DOHH2 (cell line): ENCODE measurements around the gene XBP1.

Experiments
- H3F3A ChIP-seq: fragments of 200-600 bp; sonication (generic), shearing (Covaris generic); 2 replicates; pipeline ENCODE4 v1.6.0; 2016; ENCODE audit warnings: antibody characterized with exemption, mild to moderate bottlenecking; ENCODE audit not compliant: control insufficient read depth, insufficient read depth
- H3K27ac ChIP-seq: fragments of 200-600 bp; sonication (generic); 2 replicates; pipeline ENCODE4 v1.5.1; 2014; ENCODE audit warnings: low read depth, mild to moderate bottlenecking, low read length, moderate library complexity
- H3K27me3 ChIP-seq: fragments of 200-600 bp; sonication (generic); 2 replicates; pipeline ENCODE4 v1.6.1; 2014; ENCODE audit warnings: mild to moderate bottlenecking, low read length, mixed read lengths; ENCODE audit not compliant: control insufficient read depth
- H3K36me3 ChIP-seq: fragments of 200-600 bp; sonication (generic); 2 replicates; pipeline ENCODE4 v1.6.1; 2014; ENCODE audit warnings: mild to moderate bottlenecking, low read length, moderate library complexity, mixed read lengths; ENCODE audit not compliant: control insufficient read depth
- H3K4me1 ChIP-seq: fragments of 200-600 bp; sonication (generic); 2 replicates; pipeline ENCODE4 v1.6.1; 2014; ENCODE audit warnings: mild to moderate bottlenecking, low read length, mixed read lengths; ENCODE audit not compliant: control insufficient read depth
- H3K4me2 ChIP-seq: fragments of 200-600 bp; sonication (generic); 2 replicates; pipeline ENCODE4 v1.6.0; 2014; ENCODE audit warnings: mild to moderate bottlenecking, low read length, moderate library complexity
- H3K4me3 ChIP-seq: fragments of 200-600 bp; sonication (generic); 2 replicates; pipeline ENCODE4 v1.5.1; 2014; ENCODE audit warnings: mild to moderate bottlenecking, low read length, mixed read lengths
- H3K79me2 ChIP-seq: fragments of 200-600 bp; sonication (generic); 2 replicates; pipeline ENCODE4 v1.6.1; 2014; ENCODE audit warnings: mild to moderate bottlenecking, low read length, mixed read lengths; ENCODE audit not compliant: control insufficient read depth
- H3K9me2 ChIP-seq: fragments of 200-600 bp; sonication (generic); replicated peaks from 2 replicates; pipeline ENCODE4 v1.6.1; 2014; ENCODE audit warnings: mild to moderate bottlenecking, low read length, mixed read lengths; ENCODE audit not compliant: control insufficient read depth
- H3K9me3 ChIP-seq: fragments of 200-600 bp; sonication (generic); 2 replicates; pipeline ENCODE4 v1.6.1; 2014; ENCODE audit warnings: antibody characterized with exemption, low read length, mixed read lengths; ENCODE audit not compliant: control insufficient read depth, insufficient read depth
- H4K20me1 ChIP-seq: fragments of 200-600 bp; sonication (generic); 2 replicates; pipeline ENCODE4 v1.6.0; 2014; ENCODE audit warnings: low read depth, mild to moderate bottlenecking, antibody characterized with exemption, low read length, moderate library complexity; ENCODE audit not compliant: control insufficient read depth, insufficient read depth
- EZH2phosphoT487 ChIP-seq: fragments of 200-600 bp; sonication (generic); IDR thresholded peaks from 2 replicates; pipeline ENCODE4 v1.6.1; 2017; ENCODE audit warnings: borderline replicate concordance, mild to moderate bottlenecking, antibody characterized with exemption, low read length, moderate library complexity, mixed read lengths
- TF ChIP-seq, protein P1 (sequence below): fragments of 200-600 bp; sonication (generic); IDR thresholded peaks from one replicate; pipeline ENCODE4 v1.5.1; 2014; ENCODE audit warnings: antibody characterized with exemption, mild to moderate bottlenecking, low read depth, low read length; ENCODE audit not compliant: poor library complexity, severe bottlenecking

XBP1 gene

DNA sequence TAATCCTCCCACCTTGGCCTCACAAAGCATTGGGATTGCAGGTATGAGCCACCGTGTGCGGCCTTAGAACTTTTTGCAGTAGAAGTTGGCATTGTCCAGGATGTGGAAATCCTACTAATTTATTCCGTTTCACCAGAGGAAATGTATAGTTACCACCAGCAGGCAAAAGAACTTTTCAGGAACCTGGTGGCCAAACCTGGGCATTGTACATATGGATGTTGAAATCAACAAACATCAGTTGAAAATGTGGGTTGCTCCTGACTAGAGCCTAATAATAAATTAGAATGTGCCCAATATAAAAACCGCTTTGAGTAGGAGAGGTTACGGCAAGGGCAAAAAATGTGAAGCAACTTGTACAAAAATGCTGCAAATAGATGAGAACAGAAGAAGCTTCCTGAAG is 40.7 kb upstream of the XBP1 start:
- H3K9me2 ChIP-seq, result no peaks in the 10 kb centered on the region
- no peaks in the 10 kb centered on the region for H3K4me1 ChIP-seq
- H3K9me3 ChIP-seq, result no peaks in the 10 kb centered on the region
- no peaks in the 10 kb centered on the region for H4K20me1 ChIP-seq
- no peak overlapping the region for H3K4me3 ChIP-seq
- H3K79me2 ChIP-seq, result no peaks in the 10 kb centered on the region
- H3K27me3 ChIP-seq, result no peaks in the 10 kb centered on the region
- H3F3A ChIP-seq, result no peaks in the 10 kb centered on the region
- H3K4me2 ChIP-seq, result no peak overlapping the region
- TF ChIP-seq EZH2phosphoT487, result no peak
- TF ChIP-seq, protein P1, sequence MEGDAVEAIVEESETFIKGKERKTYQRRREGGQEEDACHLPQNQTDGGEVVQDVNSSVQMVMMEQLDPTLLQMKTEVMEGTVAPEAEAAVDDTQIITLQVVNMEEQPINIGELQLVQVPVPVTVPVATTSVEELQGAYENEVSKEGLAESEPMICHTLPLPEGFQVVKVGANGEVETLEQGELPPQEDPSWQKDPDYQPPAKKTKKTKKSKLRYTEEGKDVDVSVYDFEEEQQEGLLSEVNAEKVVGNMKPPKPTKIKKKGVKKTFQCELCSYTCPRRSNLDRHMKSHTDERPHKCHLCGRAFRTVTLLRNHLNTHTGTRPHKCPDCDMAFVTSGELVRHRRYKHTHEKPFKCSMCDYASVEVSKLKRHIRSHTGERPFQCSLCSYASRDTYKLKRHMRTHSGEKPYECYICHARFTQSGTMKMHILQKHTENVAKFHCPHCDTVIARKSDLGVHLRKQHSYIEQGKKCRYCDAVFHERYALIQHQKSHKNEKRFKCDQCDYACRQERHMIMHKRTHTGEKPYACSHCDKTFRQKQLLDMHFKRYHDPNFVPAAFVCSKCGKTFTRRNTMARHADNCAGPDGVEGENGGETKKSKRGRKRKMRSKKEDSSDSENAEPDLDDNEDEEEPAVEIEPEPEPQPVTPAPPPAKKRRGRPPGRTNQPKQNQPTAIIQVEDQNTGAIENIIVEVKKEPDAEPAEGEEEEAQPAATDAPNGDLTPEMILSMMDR, result no peak
- H3K27ac ChIP-seq, result no peak overlapping the region
- H3K36me3 ChIP-seq, result no peaks in the 10 kb centered on the region

DNA sequence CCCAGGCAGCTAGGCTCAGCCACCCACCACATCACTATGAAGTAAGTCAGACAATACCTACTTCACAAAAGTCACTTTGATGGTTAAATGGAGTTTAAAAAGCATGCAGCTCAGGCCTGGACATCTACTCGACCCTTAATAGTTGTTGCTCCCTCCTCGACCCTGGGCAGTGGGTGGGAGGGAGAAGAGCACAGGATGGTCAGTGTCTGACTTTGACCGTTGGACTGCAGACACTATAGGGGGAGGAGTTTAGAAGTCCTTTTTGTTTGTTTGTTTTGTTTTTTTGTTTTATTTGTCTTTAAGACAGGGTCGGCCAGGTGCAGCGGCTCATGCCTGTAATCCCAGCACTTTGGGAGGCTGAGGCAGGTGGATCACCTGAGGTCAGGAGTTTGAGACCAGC is 38.6 kb upstream of the XBP1 start:
- Histone ChIP-seq H4K20me1 (no peaks in the 10 kb centered on the region), H3K27ac (no peak overlapping the region), H3K9me3 (no peaks in the 10 kb centered on the region), H3K9me2 (no peaks in the 10 kb centered on the region), H3K4me3 (no peak overlapping the region), H3K4me2 (no peak overlapping the region), H3K36me3 (no peaks in the 10 kb centered on the region), H3K4me1 (no peaks in the 10 kb centered on the region), H3K27me3 (no peaks in the 10 kb centered on the region), H3F3A (no peaks in the 10 kb centered on the region), H3K79me2 (no peaks in the 10 kb centered on the region)
- no peak for TF ChIP-seq EZH2phosphoT487
- TF ChIP-seq, protein P1, result no peak

DNA sequence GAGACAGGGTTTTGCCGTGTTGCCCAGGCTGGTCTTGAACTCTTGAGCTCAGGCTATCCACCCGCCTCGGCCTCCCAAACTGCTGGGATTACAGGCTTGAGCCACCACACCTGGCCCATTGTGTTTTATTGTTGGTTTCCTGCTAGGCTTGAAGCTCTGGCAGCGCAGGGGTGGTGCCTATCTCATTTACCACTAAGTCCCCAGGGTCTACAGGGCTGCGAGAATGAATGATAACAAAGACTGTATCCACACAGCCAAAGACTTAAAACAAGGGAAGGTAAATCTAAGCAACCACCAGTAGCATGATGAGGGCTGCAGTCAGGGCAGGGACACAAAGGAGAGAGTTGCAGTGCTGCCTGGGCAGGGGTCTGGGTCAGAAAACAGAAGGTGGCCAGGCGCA is 37.3 kb upstream of the XBP1 start:
- Histone ChIP-seq H3K79me2 (no peaks in the 10 kb centered on the region), H3F3A (no peaks in the 10 kb centered on the region), H3K4me2 (no peak overlapping the region), H3K36me3 (no peaks in the 10 kb centered on the region), H3K4me3 (no peak overlapping the region), H3K27ac (no peak overlapping the region), H3K27me3 (no peaks in the 10 kb centered on the region), H4K20me1 (no peaks in the 10 kb centered on the region), H3K9me2 (no peaks in the 10 kb centered on the region), H3K4me1 (no peaks in the 10 kb centered on the region), H3K9me3 (no peaks in the 10 kb centered on the region)
- TF ChIP-seq EZH2phosphoT487, result no peak
- TF ChIP-seq, protein P1, result no peak

DNA sequence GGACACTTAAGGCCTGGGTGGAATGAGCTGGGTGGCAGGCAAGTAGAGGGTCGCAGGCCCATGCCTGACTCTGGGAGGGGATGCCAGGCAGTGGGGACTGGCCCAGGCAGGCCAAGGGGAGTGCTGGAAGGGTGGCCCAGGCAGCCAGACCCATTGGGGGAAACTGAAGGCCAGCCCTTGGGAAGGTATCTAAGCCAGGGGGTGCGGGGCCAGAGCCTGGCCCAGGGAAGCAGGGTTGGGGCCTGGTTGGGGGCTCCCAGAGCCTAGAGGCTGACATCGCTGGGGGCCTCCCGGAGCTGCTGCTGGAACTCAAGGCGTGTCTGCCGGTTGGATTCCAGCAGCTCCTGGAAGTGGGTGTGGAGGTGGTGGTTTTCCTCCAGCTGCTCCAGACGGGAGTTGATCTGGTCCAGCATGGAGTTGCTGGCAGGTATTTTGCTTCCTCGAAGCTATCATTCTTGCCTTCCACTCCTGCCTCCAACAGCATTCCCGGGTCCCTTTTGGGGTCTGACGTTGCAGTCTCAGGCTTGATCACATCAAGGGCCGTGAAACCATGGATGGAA is 35.3 kb upstream of the XBP1 start:
- H3K9me3 ChIP-seq, result no peaks in the 10 kb centered on the region
- no peaks in the 10 kb centered on the region for H3K4me1 ChIP-seq
- H3F3A ChIP-seq, result no peaks in the 10 kb centered on the region
- no peaks in the 10 kb centered on the region for H3K9me2 ChIP-seq
- no peak overlapping the region for H3K4me2 ChIP-seq
- no peaks in the 10 kb centered on the region for H4K20me1 ChIP-seq
- no peaks in the 10 kb centered on the region for H3K36me3 ChIP-seq
- TF ChIP-seq, protein P1, result no peak
- no peak for TF ChIP-seq EZH2phosphoT487
- H3K4me3 ChIP-seq, result no peak overlapping the region
- no peaks in the 10 kb centered on the region for H3K79me2 ChIP-seq
- no peak overlapping the region for H3K27ac ChIP-seq
- no peaks in the 10 kb centered on the region for H3K27me3 ChIP-seq
